ACC112 (cell line): Measurements from ENCODE around the gene SLC25A25.

ENCODE experiments used
- H2AFZ ChIP-seq: fragments of 200-600 bp; sonication (generic); one replicate; pipeline ENCODE4 v1.6.0; 2017; ENCODE audit warnings: antibody characterized with exemption, low read length; ENCODE audit not compliant: unreplicated experiment
- H3K27ac ChIP-seq: fragments of 200-600 bp; sonication (generic); 2 replicates; pipeline ENCODE4 v1.5.1; 2014; ENCODE audit warnings: low read depth, mild to moderate bottlenecking, antibody characterized with exemption, low read length, moderate library complexity
- H3K27me3 ChIP-seq: fragments of 200-600 bp; sonication (generic); 2 replicates; pipeline ENCODE4 v1.6.1; 2014; ENCODE audit warnings: mild to moderate bottlenecking, antibody characterized with exemption, low read length, moderate library complexity, mixed read lengths; ENCODE audit not compliant: insufficient read depth
- H3K36me3 ChIP-seq: fragments of 200-600 bp; sonication (generic); 2 replicates; pipeline ENCODE4 v1.6.1; 2016; ENCODE audit warnings: mild to moderate bottlenecking, antibody characterized with exemption, low read length, moderate library complexity, mixed read lengths; ENCODE audit not compliant: insufficient read depth
- H3K4me1 ChIP-seq: fragments of 200-600 bp; sonication (generic); one replicate; pipeline ENCODE4 v1.6.1; 2016; ENCODE audit warnings: low read length, mixed read lengths; ENCODE audit not compliant: insufficient read depth, unreplicated experiment, control insufficient read depth
- H3K4me3 ChIP-seq: fragments of 200-600 bp; sonication (generic); 2 replicates; pipeline ENCODE4 v1.5.1; 2014; ENCODE audit warnings: mild to moderate bottlenecking, low read depth, low read length
- H3K79me2 ChIP-seq: fragments of 200-600 bp; sonication (generic); one replicate; pipeline ENCODE4 v1.6.0; 2016; ENCODE audit warnings: low read length; ENCODE audit not compliant: control insufficient read depth, unreplicated experiment, insufficient read depth

The SLC25A25 gene

GRCh38 chr9:128121466-128121810 is 53.4 kb downstream of the SLC25A25 start:
- no peak overlapping the region for H3K4me3 ChIP-seq
- H2AFZ ChIP-seq: no peak overlapping the region
- no peaks in the 10 kb centered on the region for H3K27me3 ChIP-seq
- H3K36me3 ChIP-seq: no peaks in the 10 kb centered on the region
- H3K27ac ChIP-seq: no peak overlapping the region
- H3K79me2 ChIP-seq: peaks cover 13% of the 10 kb centered on the region
- H3K4me1 ChIP-seq: peaks cover 10% of the 10 kb centered on the region

GRCh38 chr9:128121924-128122808 is 54.1 kb downstream of the SLC25A25 start:
- H3K79me2 ChIP-seq: peaks cover 16% of the 10 kb centered on the region
- H3K4me1 ChIP-seq: peaks cover 11% of the 10 kb centered on the region
- H3K27ac ChIP-seq: no peak overlapping the region
- H2AFZ ChIP-seq: no peak overlapping the region
- H3K36me3 ChIP-seq: no peaks in the 10 kb centered on the region
- no peaks in the 10 kb centered on the region for H3K27me3 ChIP-seq
- H3K4me3 ChIP-seq: no peak overlapping the region

GRCh38 chr9:128122809-128123175 is 54.8 kb downstream of the SLC25A25 start:
- no peak overlapping the region for H3K27ac ChIP-seq
- H3K4me1 ChIP-seq: peaks cover 11% of the 10 kb centered on the region
- no peaks in the 10 kb centered on the region for H3K36me3 ChIP-seq
- no peak overlapping the region for H2AFZ ChIP-seq
- H3K79me2 ChIP-seq: peaks cover 19% of the 10 kb centered on the region
- no peak overlapping the region for H3K4me3 ChIP-seq
- H3K27me3 ChIP-seq: no peaks in the 10 kb centered on the region

GRCh38 chr9:128123451-128124080 is 55.5 kb downstream of the SLC25A25 start:
- Histone ChIP-seq H3K27ac (no peak overlapping the region), H3K4me1 (peaks cover 11% of the 10 kb centered on the region), H3K36me3 (no peaks in the 10 kb centered on the region), H3K4me3 (no peak overlapping the region), H3K27me3 (no peaks in the 10 kb centered on the region), H3K79me2 (peaks cover 19% of the 10 kb centered on the region), H2AFZ (no peak overlapping the region)

GRCh38 chr9:128124451-128124850 is 56.4 kb downstream of the SLC25A25 start:
- Histone ChIP-seq H3K79me2 (peaks cover 19% of the 10 kb centered on the region), H3K4me1 (peaks cover 17% of the 10 kb centered on the region), H2AFZ (no peak overlapping the region), H3K4me3 (no peak overlapping the region), H3K27ac (no peak overlapping the region), H3K27me3 (no peaks in the 10 kb centered on the region), H3K36me3 (no peaks in the 10 kb centered on the region)

GRCh38 chr9:128124873-128125579 is 57.0 kb downstream of the SLC25A25 start:
- H3K36me3 ChIP-seq: no peaks in the 10 kb centered on the region
- H3K27ac ChIP-seq: no peak overlapping the region
- no peak overlapping the region for H2AFZ ChIP-seq
- H3K79me2 ChIP-seq: peaks cover 19% of the 10 kb centered on the region
- H3K4me3 ChIP-seq: no peak overlapping the region; the same call in 1 of the 2 replicates
- peaks cover 17% of the 10 kb centered on the region for H3K4me1 ChIP-seq
- H3K27me3 ChIP-seq: no peaks in the 10 kb centered on the region

GRCh38 chr9:128125580-128126354 is 57.7 kb downstream of the SLC25A25 start:
- Histone ChIP-seq H3K4me3 (peak overlapping the region; percentile 94; the same call in 1 of the 2 replicates), H3K27ac (no peak overlapping the region), H2AFZ (no peak overlapping the region), H3K36me3 (no peaks in the 10 kb centered on the region), H3K27me3 (no peaks in the 10 kb centered on the region), H3K4me1 (peaks cover 17% of the 10 kb centered on the region), H3K79me2 (peaks cover 19% of the 10 kb centered on the region)

GRCh38 chr9:128127568-128127989 is 59.5 kb downstream of the SLC25A25 start, which contains the start of gene PTGES2:
Gene PTGES2 (minus strand): TSS chr9:128127729. CDS start chr9:128127717, 12 bp downstream.
- Histone ChIP-seq H3K36me3 (no peaks in the 10 kb centered on the region), H3K79me2 (peaks cover 19% of the 10 kb centered on the region), H3K4me1 (peaks cover 17% of the 10 kb centered on the region), H3K27ac (peak within 1 kb of the TSS; percentile 80), H3K4me3 (peak within 1 kb of the TSS; percentile 94), H3K27me3 (peaks cover 6% of the 10 kb centered on the region; the same call in 1 of the 2 replicates), H2AFZ (peak within 1 kb of the TSS; percentile 83)

- peaks cover 13% of the 10 kb centered on the region for H3K27me3 ChIP-seq
- H3K79me2 ChIP-seq: peaks cover 19% of the 10 kb centered on the region
- peaks cover 17% of the 10 kb centered on the region for H3K4me1 ChIP-seq
- no peaks in the 10 kb centered on the region for H3K36me3 ChIP-seq
- H2AFZ ChIP-seq: peak overlapping the region; percentile 83
- H3K27ac ChIP-seq: peak overlapping the region; percentile 80
- peak overlapping the region; percentile 94 for H3K4me3 ChIP-seq
Measured at GRCh38 chr9:128127990-128128835, 60.2 kb downstream of the SLC25A25 start.
